LNCaP clone FGC (cell line): ENCODE measurements around the gene ZNF782.

Source experiments
- DNase-seq: peaks from one replicate; pipeline ENCODE4 v3.0.0-alpha.2; 2011; ENCODE audit warnings: low read depth
- H3K4me3 ChIP-seq: 2 replicates; pipeline ENCODE4 v1.5.1; 2011; ENCODE audit warnings: mild to moderate bottlenecking, low read depth, low read length, control low read depth
- CTCF ChIP-seq: IDR thresholded peaks from 2 replicates; pipeline ENCODE4 v1.5.1; 2012; ENCODE audit warnings: mild to moderate bottlenecking; ENCODE audit not compliant: control insufficient read depth, insufficient read depth; ENCODE audit errors: extremely low read depth

The ZNF782 gene

GRCh38 chr9:96877269-96877668 is 23.0 kb upstream of the ZNF782 start:
- H3K4me3 ChIP-seq: no peak overlapping the region
- no peak for TF ChIP-seq CTCF
- DNase-seq: no peak

DNA sequence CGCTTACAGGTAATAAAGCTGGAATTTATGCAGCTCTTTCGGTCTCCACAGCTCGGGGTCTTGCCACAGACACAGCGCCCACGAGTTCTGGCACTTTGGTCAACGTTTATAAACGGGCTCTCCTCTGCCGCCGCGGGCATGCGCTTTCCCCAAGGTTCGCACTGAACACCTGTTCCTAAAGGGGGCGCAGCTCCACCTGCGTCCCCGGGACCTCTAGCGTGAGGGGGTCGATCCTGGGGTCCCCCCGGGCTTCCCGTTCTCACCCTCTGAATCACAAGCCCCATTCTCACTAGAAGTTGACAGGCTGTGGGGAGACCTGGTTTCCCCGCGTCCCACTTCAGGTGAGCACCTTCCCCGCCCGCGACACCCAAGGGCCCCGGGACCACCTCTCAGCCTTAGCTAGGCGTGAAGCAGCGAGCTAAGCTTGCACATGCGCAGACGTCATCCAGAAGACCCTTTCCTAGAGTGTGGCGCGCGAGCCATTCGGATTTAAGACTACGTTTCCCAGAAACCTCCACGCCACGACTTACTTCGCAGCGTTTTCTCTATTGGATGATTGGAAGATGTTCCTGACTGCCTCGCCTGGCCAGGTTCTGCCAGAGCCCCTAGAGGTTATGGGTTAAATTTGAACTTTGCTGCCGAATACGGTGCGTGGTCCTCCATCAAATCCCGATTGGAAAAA is 21.3 kb upstream of the ZNF782 start:
- peak; percentile 64 for DNase-seq
- peak overlapping the region; percentile 69 for H3K4me3 ChIP-seq
- peak; percentile 46 for TF ChIP-seq CTCF

DNA sequence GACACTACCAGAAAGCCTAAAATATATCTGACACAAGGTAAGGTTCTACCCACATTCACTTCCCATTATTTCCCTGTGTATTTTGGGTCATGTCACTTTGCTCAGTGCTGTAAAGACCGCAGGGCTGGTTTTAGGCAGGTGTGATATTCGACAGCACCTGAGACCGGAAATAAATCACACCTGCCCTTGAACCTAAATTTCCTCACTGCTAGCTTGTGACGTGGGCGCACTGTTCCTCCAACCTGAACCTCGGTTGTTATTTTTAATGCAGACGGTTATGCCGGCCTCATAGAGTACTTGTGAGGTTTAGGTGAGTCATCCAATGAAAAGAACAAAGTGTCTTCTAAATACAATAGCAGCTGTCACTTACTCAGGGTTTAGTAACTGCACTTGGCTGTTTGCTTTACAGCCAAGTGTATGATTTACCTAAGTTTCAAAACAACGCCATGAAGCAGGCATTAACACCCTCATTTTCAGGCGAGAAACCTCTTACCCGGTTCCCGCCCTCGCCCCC is 20.7 kb upstream of the ZNF782 start:
- no peak for TF ChIP-seq CTCF
- no peak for DNase-seq
- peak overlapping the region; percentile 69 for H3K4me3 ChIP-seq

DNA sequence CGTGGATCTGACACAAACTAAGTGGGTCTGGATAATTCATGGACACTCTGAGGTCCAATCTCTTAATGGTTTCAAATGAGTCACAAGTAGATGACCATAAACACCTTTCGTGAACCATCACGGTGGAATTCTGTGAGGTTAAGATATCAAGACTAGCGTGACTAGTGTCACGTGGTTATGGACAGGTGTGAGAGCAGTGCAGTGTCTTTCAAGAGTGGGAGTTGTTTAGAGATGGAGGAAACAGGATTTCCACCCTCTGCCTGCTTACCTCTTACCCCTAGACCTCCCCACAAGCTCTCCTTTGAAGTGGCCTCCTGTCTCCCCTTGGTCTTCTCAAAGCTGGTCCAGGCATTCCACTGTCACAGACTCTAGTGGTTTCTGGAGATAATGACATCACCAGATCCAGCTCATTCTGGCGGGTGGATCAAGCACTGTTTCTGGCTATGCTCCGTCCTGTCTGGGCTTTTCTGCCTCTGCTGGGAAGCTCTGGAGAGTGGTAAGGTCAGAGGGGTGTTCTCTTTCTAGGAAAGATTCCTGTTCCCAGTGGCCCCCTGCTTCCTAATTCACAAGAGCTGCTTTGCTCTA is 20.0 kb upstream of the ZNF782 start:
- no peak for TF ChIP-seq CTCF
- DNase-seq: no peak
- H3K4me3 ChIP-seq: no peak overlapping the region

DNA sequence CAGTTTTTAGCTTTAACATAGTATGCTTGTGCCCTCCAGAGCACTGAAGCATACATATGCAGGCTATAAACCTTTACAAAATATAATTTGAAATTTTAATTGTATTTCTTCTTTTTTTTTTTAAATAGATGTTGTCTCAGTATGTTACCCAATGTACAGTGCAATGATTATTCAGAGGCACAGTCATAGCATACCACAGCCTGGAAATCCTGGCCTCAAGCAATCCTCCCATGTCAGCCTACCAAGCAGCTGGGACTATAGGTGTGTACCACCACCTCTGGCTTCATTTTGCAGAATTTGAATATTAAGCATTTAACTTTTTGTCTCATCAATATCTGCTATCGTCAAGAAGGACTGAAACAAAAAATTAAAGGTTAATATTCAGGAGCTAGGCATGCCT is 16.9 kb upstream of the ZNF782 start:
- no peak for DNase-seq
- TF ChIP-seq CTCF: no peak

GRCh38 chr9:96868709-96869108 is 14.4 kb upstream of the ZNF782 start:
- no peak overlapping the region for H3K4me3 ChIP-seq
- no peak for TF ChIP-seq CTCF
- DNase-seq: peak; percentile 89

More for the DNA sequence above, 16.9 kb upstream of the ZNF782 start:
- H3K4me3 ChIP-seq: no peak overlapping the region
